ENCODE data around the gene EIF4G3.

DNA sequence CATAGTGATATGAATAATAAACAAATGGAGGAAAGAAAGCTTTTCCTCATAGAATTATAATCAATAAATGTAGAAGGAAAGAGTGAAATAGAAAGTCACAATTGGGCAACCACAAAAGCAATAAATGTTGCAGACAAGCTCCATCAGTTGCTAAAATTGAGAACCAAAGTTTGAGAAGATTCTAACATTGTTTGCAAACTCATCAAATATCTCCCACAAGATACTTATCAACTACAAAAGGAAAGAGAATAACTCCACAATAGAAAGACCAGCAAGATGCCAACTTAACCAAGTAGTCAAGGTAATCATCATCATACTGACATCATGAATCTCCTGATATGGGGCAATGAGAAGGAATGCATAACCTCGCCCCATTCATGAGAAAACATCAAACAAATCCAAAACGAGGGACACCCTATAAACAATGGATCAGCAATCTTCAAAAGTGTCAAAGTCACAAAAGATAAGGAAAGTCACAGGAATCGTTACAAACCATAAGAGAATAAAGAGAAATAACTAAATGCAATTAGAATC, 16.4 kb downstream of the EIF4G3 start:
- TF ChIP-seq EZH2 (IDR thresholded peaks at IDR 0.05) = no peak
- no peak for TF ChIP-seq POLR2AphosphoS5 (IDR thresholded peaks at IDR 0.05; ENCODE audit: borderline replicate concordance, low read depth, low read length)
- TF ChIP-seq FOXP2 (optimal IDR thresholded peaks at IDR 0.05; ENCODE audit: control extremely low read depth, extremely low read length, insufficient read depth) = no peak

Measured in SK-N-MC (cell line).